Breast epithelium (tissue), 3 donors: Measurements from ENCODE around the gene SDK1.

Experiments used
- CTCF ChIP-seq, 3 donors: fragments of 450-650 bp; IDR thresholded peaks; one replicate each; pipeline ENCODE4 v1.5.1; 2016 to 2017; ENCODE audit warnings: antibody characterized with exemption in 3 of 3, mild to moderate bottlenecking in 3 of 3, moderate library complexity in 3 of 3
- POLR2A ChIP-seq: fragments of 450-650 bp; IDR thresholded peaks from one replicate; pipeline ENCODE4 v1.6.1; 2016; ENCODE audit warnings: antibody characterized with exemption, mild to moderate bottlenecking, moderate library complexity

GRCh38 chr7:4207011-4207410, 906.0 kb downstream of the SDK1 start:
- no peak for TF ChIP-seq CTCF (IDR thresholded peaks at IDR 0.05)
- no peak for TF ChIP-seq POLR2A
